K562 (cell line): ENCODE data around the gene ACTR3C. TPM values are rescaled to one million over a fixed set of nuclear protein-coding genes. Genes with fewer than 3 reads are reported as not detected.

Experiments
- ARID3B ChIP-seq: fragments of 250-450 bp; sonication (Bioruptor Pico); IDR thresholded peaks from 2 replicates; pipeline ENCODE4 v1.4.0; 2020; ENCODE audit warnings: borderline replicate concordance
- BRF2 ChIP-seq: IDR thresholded peaks from 3 replicates; pipeline ENCODE4 v1.6.1; 2011; ENCODE audit warnings: borderline replicate concordance, mild to moderate bottlenecking; ENCODE audit not compliant: insufficient read length, insufficient read depth
- CREB3L1 ChIP-seq: fragments of 450-650 bp; IDR thresholded peaks from 2 replicates; pipeline ENCODE4 v1.6.1; 2014; ENCODE audit warnings: low read depth, mild to moderate bottlenecking, moderate library complexity, borderline replicate concordance
- ELF1 ChIP-seq: fragments of 200-800 bp; sonication (Bioruptor generic); IDR thresholded peaks from 2 replicates; pipeline ENCODE4 v1.6.1; 2016; ENCODE audit warnings: missing genetic modification characterization, missing compliant biosample characterization
- HBP1 ChIP-seq: fragments of 450-650 bp; formaldehyde crosslinking; IDR thresholded peaks from 2 replicates; pipeline ENCODE4 v1.4.0; 2022; ENCODE audit warnings: missing genetic modification characterization
- HCFC1 ChIP-seq: IDR thresholded peaks from 2 replicates; pipeline ENCODE4 v1.6.1; 2012; ENCODE audit warnings: low read depth, low read length, improper control_type of control experiment
- JUND ChIP-seq, 2 experiments: IDR thresholded peaks; 2 replicates in 1 of 2; 3 replicates in 1 of 2; pipeline ENCODE4 v1.6.1; 2011; ENCODE audit warnings: borderline replicate concordance in 2 of 2, low read depth in 2 of 2, low read length in 2 of 2, improper control_type of control experiment in 1 of 2, missing biosample characterization in 1 of 2, missing genetic modification characterization in 1 of 2, missing genetic modification reagents in 1 of 2
- PTTG1 ChIP-seq: fragments of 450-650 bp; IDR thresholded peaks from 2 replicates; pipeline ENCODE4 v1.6.1; 2016; ENCODE audit warnings: low read depth, mild to moderate bottlenecking, missing genetic modification characterization, missing compliant biosample characterization
- RHOXF2B ChIP-seq: fragments of 250-450 bp; sonication (Bioruptor Pico); conservative IDR thresholded peaks from 2 replicates; pipeline ENCODE4 v1.5.1; 2021
- SRSF9 ChIP-seq: fragments of 200-400 bp; formaldehyde crosslinking; IDR thresholded peaks from 2 replicates; pipeline ENCODE4 v1.6.1; 2017; ENCODE audit warnings: low read depth, low read length, borderline replicate concordance
- ZBTB11 ChIP-seq, 3 experiments: fragments of 200-800 bp in 1 of 3; fragments of 250-450 bp in 1 of 3; fragments of 450-650 bp in 1 of 3; sonication (Bioruptor Pico) in 1 of 3; sonication (Bioruptor generic) in 1 of 3; formaldehyde crosslinking in 1 of 3; IDR thresholded peaks; 2 replicates each; pipeline versions ENCODE4 v1.6.1 to v1.8.0; 2016 to 2022; ENCODE audit warnings: mild to moderate bottlenecking in 2 of 3, missing genetic modification characterization in 2 of 3, missing compliant biosample characterization in 1 of 3, moderate library complexity in 1 of 3
- ZNF354B ChIP-seq: fragments of 250-450 bp; sonication (Bioruptor Pico); IDR thresholded peaks from 2 replicates; pipeline ENCODE4 v1.4.0; 2020
- ZNF57 ChIP-seq: fragments of 450-650 bp; formaldehyde crosslinking; IDR thresholded peaks from 2 replicates; pipeline ENCODE4 v1.4.0; 2020; ENCODE audit warnings: mild to moderate bottlenecking, moderate library complexity
- ZNF740 ChIP-seq, 3 experiments: fragments of 200-800 bp in 1 of 3; sonication (Bioruptor generic) in 1 of 3; sonication (generic) in 1 of 3; formaldehyde crosslinking in 1 of 3; IDR thresholded peaks; 2 replicates each; pipeline versions ENCODE4 v1.6.1 to v1.8.0; 2016 to 2022; ENCODE audit warnings: mild to moderate bottlenecking in 2 of 3, missing compliant biosample characterization in 2 of 3, missing genetic modification characterization in 2 of 3, missing genetic modification reagents in 1 of 3
- ZNF79 ChIP-seq: fragments of 250-450 bp; sonication (Bioruptor Pico); IDR thresholded peaks from 2 replicates; pipeline ENCODE4 v1.4.0; 2020; ENCODE audit warnings: low read depth, mild to moderate bottlenecking, moderate library complexity
- polyA plus RNA-seq, 8 experiments: library from polyadenylated mRNA; depleted of rRNA in 4 of 8; stranded (reverse) in 5 of 8; unstranded in 3 of 8; fragments of >200 nt; fragmentation: Nextera tagmentation in 2 of 8; fragmentation: Illumina TruSeq in 1 of 8; extraction: Ambion mirVana in 2 of 8; extraction: Trizol in 1 of 8; gene quantifications; 2 replicates each; pipeline versions ENCODE4 v1.2.1 to v1.2.3, GENCODE V29; 2011 to 2014; ENCODE audit warnings: inconsistent platforms in 1 of 8, missing spikeins in 1 of 8
- total RNA-seq, 7 experiments: library from RNA; depleted of rRNA in 6 of 7; stranded (reverse); fragments of >200 nt in 6 of 7; fragmentation: Illumina TruSeq in 2 of 7; extraction: Trizol in 2 of 7; gene quantifications; 2 replicates each; pipeline versions ENCODE4 v1.2.1 to v1.2.3, GENCODE V29; 2011 to 2021; ENCODE audit warnings: low replicate concordance in 1 of 7

The ACTR3C gene
- total and polyA plus RNA-seq, 9 of the 15 experiments (the other 6 are each of a cell fraction or from before 2014, with no cell fraction given): 9.0 to 35.4 (median 13.3) TPM

GRCh38 chr7:150355666-150356059 lies 32.3 kb upstream of the ACTR3C start (continued):
- no peak for TF ChIP-seq ZNF354B (CRISPR knock-in tag)
- no peak for TF ChIP-seq BRF2
- no peak for TF ChIP-seq HCFC1
- no peak for TF ChIP-seq ZNF740 (CRISPR knock-in tag; IDR thresholded peaks at IDR 0.05)
- TF ChIP-seq ZNF740 (tag; IDR thresholded peaks at IDR 0.05): peak in 1 of 2 experiments; percentile 80; a peak in 1 of 4 replicates
- no peak for TF ChIP-seq JUND (IDR thresholded peaks at IDR 0.05; ENCODE audit: borderline replicate concordance, low read depth, low read length)
- peak; percentile 83; the same call in 2 of the 3 replicates for TF ChIP-seq JUND (tag; IDR thresholded peaks at IDR 0.05; ENCODE audit: borderline replicate concordance, low read depth, low read length)
- no peak for TF ChIP-seq ZNF79
- TF ChIP-seq ARID3B (CRISPR knock-in tag): no peak
- TF ChIP-seq ZNF57 (CRISPR knock-in tag): no peak
- no peak for TF ChIP-seq SRSF9
- peak; percentile 94 for TF ChIP-seq PTTG1 (tag)
- 0 out of 2 replicates have a peak, but pooled peaks have one; percentile 63 for TF ChIP-seq RHOXF2B (CRISPR knock-in tag)
- peak in 1 of 3 experiments; percentile 58; a peak in 1 of 6 replicates for TF ChIP-seq ZBTB11 (CRISPR knock-in tag; IDR thresholded peaks at IDR 0.05)
- TF ChIP-seq HBP1 (CRISPR knock-in tag): no peak
- TF ChIP-seq CREB3L1: 0 out of 2 replicates have a peak, but pooled peaks have one; percentile 5
- no peak for TF ChIP-seq ELF1
